Activated naive CD8-positive, alpha-beta T cell treated with anti-CD3 and anti-CD28 coated beads, Interleukin-2, amount 50 U/mL, for 24 hours (primary cell): ENCODE results near the gene KPNA5.

Source experiments
- ATAC-seq: fragments of 150-1000 bp; cut with Tn5 transposase; one replicate; pipeline ENCODE4 v1.10.0; 2021
- DNase-seq: peaks from one replicate; pipeline ENCODE4 v3.0.0; 2021
- H3K27ac Mint-ChIP-seq: one replicate; pipeline ENCODE4 v1.8.0; 2021; ENCODE audit warnings: mild to moderate bottlenecking, mixed read lengths
- H3K27me3 Mint-ChIP-seq: one replicate; pipeline ENCODE4 v1.8.0; 2021; ENCODE audit warnings: mixed read lengths
- H3K36me3 Mint-ChIP-seq: one replicate; pipeline ENCODE4 v1.8.0; 2021; ENCODE audit warnings: low read depth, mixed read lengths
- H3K4me1 Mint-ChIP-seq: one replicate; pipeline ENCODE4 v1.8.0; 2021; ENCODE audit warnings: mixed read lengths
- H3K4me3 Mint-ChIP-seq: one replicate; pipeline ENCODE4 v1.8.0; 2021; ENCODE audit warnings: mild to moderate bottlenecking, moderate library complexity, mixed read lengths
- H3K9me3 Mint-ChIP-seq: one replicate; pipeline ENCODE4 v1.8.0; 2021; ENCODE audit warnings: mixed read lengths

Gene KPNA5

GRCh38 chr6:116741571-116741970, 60.6 kb downstream of the KPNA5 start:
- Mint-ChIP-seq H3K4me1 (no peaks in the 10 kb centered on the region), H3K27me3 (no peaks in the 10 kb centered on the region), H3K27ac (no peak overlapping the region), H3K36me3 (peaks cover 16% of the 10 kb centered on the region), H3K4me3 (no peak overlapping the region), H3K9me3 (peaks cover 32% of the 10 kb centered on the region)
- no peak for DNase-seq
- no peak for ATAC-seq

DNA sequence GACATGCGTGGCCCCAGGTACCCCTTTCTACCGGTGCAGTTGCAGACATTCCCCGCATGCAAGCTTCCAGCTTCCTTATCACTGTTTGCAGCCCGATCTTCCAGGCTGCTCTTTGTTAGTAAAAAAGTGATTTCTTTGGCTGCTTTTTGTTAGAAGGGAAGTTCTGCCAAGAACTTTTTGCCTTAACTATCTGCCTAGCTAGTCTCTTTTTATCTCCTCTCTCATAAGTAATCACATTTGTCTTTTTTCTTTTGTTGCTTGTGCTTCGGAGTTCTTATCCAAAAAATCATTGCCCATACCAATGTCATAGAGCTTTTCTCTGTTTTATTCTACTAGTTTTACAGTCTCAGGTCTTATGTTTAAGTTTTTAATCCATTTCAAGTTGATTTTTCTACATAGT, 64.2 kb downstream of the KPNA5 start:
- peaks cover 5% of the 10 kb centered on the region for H3K27me3 Mint-ChIP-seq
- H3K4me1 Mint-ChIP-seq, result no peaks in the 10 kb centered on the region
- ATAC-seq (no peak), DNase-seq (no peak)
- H3K27ac Mint-ChIP-seq, result no peak overlapping the region
- H3K4me3 Mint-ChIP-seq, result no peak overlapping the region
- H3K9me3 Mint-ChIP-seq, result peaks cover 21% of the 10 kb centered on the region
- no peaks in the 10 kb centered on the region for H3K36me3 Mint-ChIP-seq

- peak; percentile 64 for ATAC-seq
- Mint-ChIP-seq H3K9me3 (no peaks in the 10 kb centered on the region), H3K27me3 (peaks cover 46% of the 10 kb centered on the region), H3K4me3 (no peak overlapping the region), H3K4me1 (peaks cover 6% of the 10 kb centered on the region), H3K27ac (no peak overlapping the region), H3K36me3 (no peaks in the 10 kb centered on the region)
- no peak for DNase-seq
Measured at GRCh38 chr6:116761779-116762178, 80.8 kb downstream of the KPNA5 start.

DNA sequence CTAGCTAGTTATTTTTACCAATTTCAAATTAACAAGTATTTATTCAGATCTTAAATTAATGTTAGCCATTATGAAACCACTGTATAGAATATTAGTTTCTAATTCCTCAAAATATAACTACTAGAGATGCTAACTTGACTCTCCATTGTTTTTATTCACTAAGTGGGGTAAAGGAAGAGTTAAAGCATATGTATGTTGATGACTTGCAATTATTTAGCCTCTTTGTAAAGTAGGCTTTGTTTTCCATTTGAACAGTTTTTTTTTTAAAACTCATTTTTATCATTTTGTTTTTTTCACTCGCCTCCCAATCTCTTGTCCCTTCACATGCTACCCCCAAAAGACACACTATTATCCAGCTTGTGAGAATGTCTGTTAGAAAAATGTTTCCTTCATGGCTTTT, 81.2 kb downstream of the KPNA5 start:
- Mint-ChIP-seq H3K4me1 (peaks cover 6% of the 10 kb centered on the region), H3K36me3 (no peaks in the 10 kb centered on the region), H3K4me3 (no peak overlapping the region), H3K9me3 (no peaks in the 10 kb centered on the region), H3K27me3 (peaks cover 50% of the 10 kb centered on the region), H3K27ac (no peak overlapping the region)
- no peak for ATAC-seq
- DNase-seq, result no peak

DNA sequence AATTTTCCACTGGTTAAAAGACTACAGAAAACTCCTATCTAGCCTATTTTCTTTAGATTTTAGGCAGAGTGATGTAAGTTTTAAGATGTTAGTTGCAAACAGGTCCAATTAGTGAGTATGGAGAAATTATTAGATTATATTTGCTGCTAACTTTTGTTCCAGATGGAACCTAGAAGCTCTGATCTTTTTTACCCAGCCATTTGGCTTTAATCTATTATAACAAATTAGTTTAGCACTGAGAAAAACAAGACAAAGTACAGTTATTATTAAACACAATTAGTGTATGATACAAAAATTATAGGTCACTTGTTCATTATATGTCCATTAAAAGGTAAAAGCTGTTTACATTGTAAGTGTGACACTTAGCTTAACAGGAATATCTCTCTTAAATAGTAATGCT, 82.0 kb downstream of the KPNA5 start:
- H3K4me1 Mint-ChIP-seq, result peaks cover 6% of the 10 kb centered on the region
- H3K36me3 Mint-ChIP-seq, result no peaks in the 10 kb centered on the region
- DNase-seq, result no peak
- no peaks in the 10 kb centered on the region for H3K9me3 Mint-ChIP-seq
- H3K27ac Mint-ChIP-seq, result no peak overlapping the region
- H3K4me3 Mint-ChIP-seq, result no peak overlapping the region
- ATAC-seq, result no peak
- peaks cover 53% of the 10 kb centered on the region for H3K27me3 Mint-ChIP-seq

- ATAC-seq, result no peak
- DNase-seq, result no peak
- Mint-ChIP-seq H3K9me3 (no peaks in the 10 kb centered on the region), H3K27ac (no peak overlapping the region), H3K27me3 (peaks cover 56% of the 10 kb centered on the region), H3K4me3 (no peak overlapping the region), H3K36me3 (no peaks in the 10 kb centered on the region), H3K4me1 (peaks cover 6% of the 10 kb centered on the region)
Measured at GRCh38 chr6:116763906-116764628, 83.1 kb downstream of the KPNA5 start.

DNA sequence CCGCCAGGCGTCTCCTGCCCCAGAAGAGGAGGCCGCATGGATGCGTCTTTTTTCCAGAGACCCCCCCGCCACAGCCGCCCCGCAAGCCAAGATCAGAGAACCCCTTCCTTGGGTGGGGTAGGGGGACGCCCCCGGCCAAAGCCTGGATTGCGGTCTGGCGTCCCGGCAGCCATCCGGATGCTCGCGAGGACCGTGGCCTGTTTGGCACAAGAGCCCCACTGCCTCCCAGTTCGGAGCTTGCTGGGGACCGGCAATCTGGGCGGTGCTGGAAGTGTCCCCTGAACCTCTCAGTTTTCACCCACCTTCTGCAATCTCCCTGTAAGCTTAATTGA, 83.6 kb downstream of the KPNA5 start:
- H3K9me3 Mint-ChIP-seq, result no peaks in the 10 kb centered on the region
- peaks cover 59% of the 10 kb centered on the region for H3K27me3 Mint-ChIP-seq
- H3K27ac Mint-ChIP-seq, result no peak overlapping the region
- H3K4me3 Mint-ChIP-seq, result peak overlapping the region; percentile 40
- H3K4me1 Mint-ChIP-seq, result peaks cover 6% of the 10 kb centered on the region
- ATAC-seq (no peak), DNase-seq (no peak)
- H3K36me3 Mint-ChIP-seq, result no peaks in the 10 kb centered on the region

DNA sequence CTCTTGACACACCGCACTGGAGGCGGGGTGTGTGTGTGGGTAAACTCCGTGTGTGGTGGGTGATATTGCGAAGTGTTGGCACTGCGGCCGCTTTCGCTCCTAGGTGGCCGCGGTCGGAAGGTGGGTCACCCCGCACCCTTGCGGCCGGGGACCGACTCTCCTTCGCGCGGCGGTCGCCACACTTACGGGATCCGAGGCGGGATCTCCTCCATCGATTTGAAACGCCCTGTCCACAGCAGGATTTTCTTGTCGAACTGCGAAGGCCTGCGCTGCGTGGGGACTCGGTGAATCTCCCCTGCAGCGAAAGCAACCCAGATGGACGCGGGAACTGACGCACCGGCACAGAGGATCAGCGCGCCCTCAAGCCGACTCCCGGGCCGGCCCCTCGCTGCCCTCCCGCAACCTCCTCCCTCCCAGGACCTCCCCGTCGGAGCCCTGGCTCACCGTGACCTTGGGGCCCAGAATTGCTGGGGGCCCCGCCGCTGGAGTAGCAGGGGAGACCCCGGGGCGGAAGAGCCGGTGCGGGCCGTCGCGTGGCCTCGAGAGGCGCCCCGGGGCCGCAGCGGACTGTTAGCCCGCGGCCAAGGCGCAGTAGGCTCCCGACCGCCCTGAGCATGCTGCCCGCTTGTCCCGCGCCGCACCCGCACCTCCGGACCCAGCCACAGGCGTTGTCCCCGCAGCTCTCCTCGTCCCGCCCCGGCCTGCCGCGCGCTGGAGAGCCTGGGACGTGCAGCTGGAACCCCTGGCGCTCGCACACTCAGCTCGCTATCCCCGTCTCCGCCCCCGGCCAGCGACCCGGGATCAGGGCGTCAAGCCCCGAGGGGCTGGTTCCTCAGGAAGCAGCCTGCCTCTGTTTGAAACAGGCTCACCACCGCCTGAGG, 84.2 kb downstream of the KPNA5 start, which contains the start of gene FAM162B:
FAM162B (minus strand) TSS at position 759 of the 881 bp plus-strand sequence; CDS start at position 616, 143 bp downstream.
- no peaks in the 10 kb centered on the region for H3K9me3 Mint-ChIP-seq
- no peaks in the 10 kb centered on the region for H3K36me3 Mint-ChIP-seq
- ATAC-seq (peak; percentile 47), DNase-seq (peak; percentile 5)
- no peak within 1 kb of the TSS for H3K27ac Mint-ChIP-seq
- H3K4me3 Mint-ChIP-seq, result peak within 1 kb of the TSS; percentile 65
- H3K4me1 Mint-ChIP-seq, result peaks cover 6% of the 10 kb centered on the region
- H3K27me3 Mint-ChIP-seq, result peaks cover 56% of the 10 kb centered on the region

- Mint-ChIP-seq H3K27ac (no peak overlapping the region), H3K36me3 (no peaks in the 10 kb centered on the region), H3K4me3 (no peak overlapping the region), H3K27me3 (peaks cover 58% of the 10 kb centered on the region), H3K9me3 (no peaks in the 10 kb centered on the region), H3K4me1 (peaks cover 6% of the 10 kb centered on the region)
- ATAC-seq, result no peak
- DNase-seq, result no peak
Measured at GRCh38 chr6:116766506-116767176, 85.6 kb downstream of the KPNA5 start.

- Mint-ChIP-seq H3K36me3 (no peaks in the 10 kb centered on the region), H3K4me3 (no peak overlapping the region), H3K27ac (no peak overlapping the region), H3K4me1 (peaks cover 6% of the 10 kb centered on the region), H3K9me3 (no peaks in the 10 kb centered on the region), H3K27me3 (peaks cover 53% of the 10 kb centered on the region)
- ATAC-seq, result no peak
- DNase-seq, result no peak
Measured at GRCh38 chr6:116767715-116768114, 86.7 kb downstream of the KPNA5 start.

DNA sequence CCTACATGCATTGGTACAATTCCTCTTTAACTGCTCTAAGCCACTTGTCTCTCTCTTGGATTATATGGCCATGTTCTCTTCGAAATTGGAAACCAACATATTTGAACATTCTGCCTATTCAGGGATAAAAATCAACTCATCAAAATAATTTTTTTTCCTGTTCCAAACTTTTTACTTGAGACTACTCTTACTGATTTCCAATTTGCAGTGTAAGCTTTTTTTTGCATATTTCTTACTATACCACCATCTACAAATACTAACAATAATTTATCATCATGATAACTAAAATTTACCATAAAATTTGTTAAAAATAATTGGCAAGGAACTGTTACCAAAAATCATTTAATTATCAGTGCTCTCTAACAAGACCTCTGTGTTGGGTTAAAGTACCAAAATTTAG, 91.4 kb downstream of the KPNA5 start:
- Mint-ChIP-seq H3K4me3 (no peak overlapping the region), H3K27ac (no peak overlapping the region), H3K4me1 (no peaks in the 10 kb centered on the region), H3K9me3 (no peaks in the 10 kb centered on the region), H3K36me3 (no peaks in the 10 kb centered on the region), H3K27me3 (peaks cover 17% of the 10 kb centered on the region)
- no peak for DNase-seq
- ATAC-seq, result no peak

GRCh38 chr6:116773886-116774285, 92.9 kb downstream of the KPNA5 start:
- no peak overlapping the region for H3K27ac Mint-ChIP-seq
- H3K9me3 Mint-ChIP-seq, result no peaks in the 10 kb centered on the region
- H3K36me3 Mint-ChIP-seq, result no peaks in the 10 kb centered on the region
- no peak overlapping the region for H3K4me3 Mint-ChIP-seq
- H3K27me3 Mint-ChIP-seq, result peaks cover 17% of the 10 kb centered on the region
- no peaks in the 10 kb centered on the region for H3K4me1 Mint-ChIP-seq
- DNase-seq (no peak), ATAC-seq (no peak)

- DNase-seq, result no peak
- ATAC-seq, result no peak
- Mint-ChIP-seq H3K4me1 (no peaks in the 10 kb centered on the region), H3K27ac (no peak overlapping the region), H3K27me3 (peaks cover 17% of the 10 kb centered on the region), H3K36me3 (no peaks in the 10 kb centered on the region), H3K4me3 (no peak overlapping the region), H3K9me3 (no peaks in the 10 kb centered on the region)
Measured at GRCh38 chr6:116779573-116780164, 98.7 kb downstream of the KPNA5 start.

DNA sequence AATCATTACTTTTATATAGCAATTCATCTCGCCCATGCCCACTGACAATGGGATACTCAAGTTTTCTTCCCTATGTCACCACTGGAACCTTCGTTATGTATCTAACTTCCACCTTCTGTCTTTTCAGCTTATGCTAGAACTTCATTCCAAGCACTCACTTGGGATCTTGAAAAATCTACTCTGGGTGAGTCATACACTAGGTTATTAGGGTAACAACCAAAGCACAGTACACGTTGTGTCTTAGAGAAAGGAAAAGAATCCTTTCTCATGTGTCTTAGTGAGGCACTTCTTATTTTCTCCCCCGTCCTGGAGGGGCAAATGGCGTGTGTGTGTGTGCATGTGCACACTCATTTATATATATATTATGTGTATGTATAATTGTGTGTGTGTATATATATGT, 102.8 kb downstream of the KPNA5 start:
- Mint-ChIP-seq H3K27me3 (peaks cover 13% of the 10 kb centered on the region), H3K4me3 (no peak overlapping the region), H3K36me3 (no peaks in the 10 kb centered on the region), H3K27ac (no peak overlapping the region), H3K4me1 (no peaks in the 10 kb centered on the region), H3K9me3 (no peaks in the 10 kb centered on the region)
- DNase-seq, result no peak
- ATAC-seq, result no peak
